Measurements from ENCODE around the gene PPIA.

GRCh38 chr7:44762726-44763522 lies 33.6 kb upstream of the PPIA start:
- TF ChIP-seq GATA2 (IDR thresholded peaks at IDR 0.05; ENCODE audit: low read depth, low read length) (no peak), GATA3 (IDR thresholded peaks at IDR 0.05; ENCODE audit: low read depth, low read length) (no peak)
